HCT116 (cell line): ENCODE measurements around the gene FSHR. TPM values are rescaled to one million over a fixed set of nuclear protein-coding genes. Genes with fewer than 3 reads are reported as not detected.

Source experiments
- ATAC-seq: fragments of 200-7000 bp; cut with Tn5 transposase; 2 replicates; pipeline ENCODE4 v1.9.1; 2020; ENCODE audit warnings: mild to moderate bottlenecking, moderate library complexity
- BruUV-seq: library from RNA; stranded (reverse); fragments of 400-500 nt; replicated peaks from 2 replicates; lab custom pipeline; 2021; lab: Mats Ljungman, UMichigan
- CTCF ChIA-PET: fragments of 300-600 bp; sonication (Branson Sonifier 250); formaldehyde crosslinking; loops from one replicate; lab custom pipeline; 2021; ENCODE audit warnings: antibody characterized with exemption; lab: Charles Lee
- POLR2A ChIA-PET: fragments of 300-600, 350-600 bp; sonication (Branson Sonifier 250); formaldehyde crosslinking; loops from one replicate; lab custom pipeline; 2021; ENCODE audit warnings: antibody characterized with exemption; lab: Charles Lee
- RAD21 ChIA-PET, 2 experiments: fragments of 300-600 bp; sonication (Branson Sonifier 250); formaldehyde crosslinking; loops; one replicate each; lab custom pipeline; 2023; ENCODE audit warnings: low total read pairs in 2 of 2; ENCODE audit not compliant: uncharacterized antibody in 2 of 2, unreplicated experiment in 2 of 2, low non-redundant PET in 1 of 2; lab: Charles Lee
- DNase-seq: peaks from one replicate; pipeline ENCODE4 v3.0.0-alpha.2; 2010; ENCODE audit warnings: low read depth, low spot score
- H2AFZ ChIP-seq: fragments of 200-600 bp; shearing (Covaris generic), sonication (generic); 2 replicates; pipeline ENCODE4 v1.6.1; 2017; ENCODE audit warnings: low read depth, mixed run types, mixed read lengths, antibody characterized with exemption, low read length; ENCODE audit not compliant: poor library complexity, severe bottlenecking
- H3K27ac ChIP-seq: 2 replicates; pipeline ENCODE4 v1.5.1; 2012; ENCODE audit warnings: low read depth, low read length
- H3K27me3 ChIP-seq: fragments of 200-600 bp; sonication (generic); 2 replicates; pipeline ENCODE4 v1.6.1; 2016; ENCODE audit warnings: mixed run types, low read length, mixed read lengths; ENCODE audit not compliant: insufficient read depth
- H3K36me3 ChIP-seq, 2 experiments: fragments of 200-500 bp in 1 of 2; fragments of 200-600 bp in 1 of 2; sonication (Bioruptor generic) in 1 of 2; sonication (generic) in 1 of 2; 2 replicates each; pipeline versions ENCODE4 v1.5.1 to v1.6.1; 2014 to 2016; ENCODE audit warnings: low read length in 2 of 2, inconsistent platforms in 1 of 2, mixed read lengths in 1 of 2, mixed run types in 1 of 2; ENCODE audit not compliant: insufficient read depth in 2 of 2, control insufficient read depth in 1 of 2
- H3K4me1 ChIP-seq, 2 experiments: fragments of 200-600 bp in 1 of 2; sonication (generic) in 1 of 2; 2 replicates each; pipeline versions ENCODE4 v1.5.1 to v1.6.1; 2012 to 2017; ENCODE audit warnings: low read length in 2 of 2, inconsistent platforms in 1 of 2, mild to moderate bottlenecking in 1 of 2, mixed read lengths in 1 of 2, mixed run types in 1 of 2, moderate library complexity in 1 of 2; ENCODE audit not compliant: insufficient read depth in 2 of 2, control insufficient read depth in 1 of 2
- H3K4me2 ChIP-seq: fragments of 200-600 bp; sonication (generic); 2 replicates; pipeline ENCODE4 v1.6.1; 2017; ENCODE audit warnings: mixed run types, low read length, mixed read lengths
- H3K4me3 ChIP-seq, 2 experiments: fragments of 200-600 bp in 1 of 2; sonication (generic) in 1 of 2; replicated peaks in 1 of 2; 2 replicates each; pipeline ENCODE4 v1.5.1; 2011 to 2016; ENCODE audit warnings: low read length in 2 of 2, control low read depth in 1 of 2, low read depth in 1 of 2, mild to moderate bottlenecking in 1 of 2, mixed read lengths in 1 of 2, mixed run types in 1 of 2
- H3K79me2 ChIP-seq: fragments of 200-600 bp; sonication (generic); 2 replicates; pipeline ENCODE4 v1.6.1; 2017; ENCODE audit warnings: mild to moderate bottlenecking, mixed run types, low read length, moderate library complexity, mixed read lengths; ENCODE audit not compliant: insufficient read depth
- H3K9ac ChIP-seq: fragments of 200-600 bp; sonication (generic); 2 replicates; pipeline ENCODE4 v1.6.1; 2016; ENCODE audit warnings: low read length, mixed read lengths
- H3K9me2 ChIP-seq: fragments of 200-600 bp; sonication (generic), shearing (Covaris generic); 2 replicates; pipeline ENCODE4 v1.6.1; 2017; ENCODE audit warnings: mixed run types, mild to moderate bottlenecking, moderate library complexity; ENCODE audit not compliant: insufficient read depth
- H3K9me3 ChIP-seq, 2 experiments: fragments of 200-500 bp in 1 of 2; fragments of 200-600 bp in 1 of 2; sonication (Bioruptor generic) in 1 of 2; sonication (generic) in 1 of 2; 2 replicates each; pipeline ENCODE4 v1.6.1; 2014 to 2017; ENCODE audit warnings: low read length in 2 of 2, mixed read lengths in 2 of 2, inconsistent platforms in 1 of 2, low read depth in 1 of 2, mild to moderate bottlenecking in 1 of 2, mixed run types in 1 of 2, moderate library complexity in 1 of 2; ENCODE audit not compliant: control insufficient read depth in 1 of 2, insufficient read depth in 1 of 2
- H4K20me1 ChIP-seq: fragments of 200-600 bp; sonication (generic), shearing (Covaris generic); 2 replicates; pipeline ENCODE4 v1.6.1; 2017; ENCODE audit warnings: mixed run types, mild to moderate bottlenecking, moderate library complexity; ENCODE audit not compliant: insufficient read depth
- EGR1 ChIP-seq: IDR thresholded peaks from 2 replicates; pipeline ENCODE4 v1.6.1; 2012; ENCODE audit warnings: low read depth
- ELF1 ChIP-seq: IDR thresholded peaks from 2 replicates; pipeline ENCODE4 v1.6.1; 2012; ENCODE audit warnings: low read depth, borderline replicate concordance
- EZH2phosphoT487 ChIP-seq: fragments of 200-600 bp; IDR thresholded peaks from 2 replicates; pipeline ENCODE4 v1.6.1; 2018; ENCODE audit warnings: antibody characterized with exemption, borderline replicate concordance
- JUND ChIP-seq: IDR thresholded peaks from 2 replicates; pipeline ENCODE4 v1.6.1; 2012
- POLR2AphosphoS5 ChIP-seq: IDR thresholded peaks from 2 replicates; pipeline ENCODE4 v1.6.1; 2011; ENCODE audit warnings: mild to moderate bottlenecking, low read depth, low read length, moderate library complexity
- RAD21 ChIP-seq: IDR thresholded peaks from 2 replicates; pipeline ENCODE4 v1.6.1; 2012; ENCODE audit warnings: low read depth, mild to moderate bottlenecking
- SIN3A ChIP-seq: IDR thresholded peaks from 2 replicates; pipeline ENCODE4 v1.6.1; 2012; ENCODE audit warnings: low read depth
- SP1 ChIP-seq: IDR thresholded peaks from 2 replicates; pipeline ENCODE4 v1.6.1; 2012; ENCODE audit warnings: low read depth
- SRF ChIP-seq: IDR thresholded peaks from 2 replicates; pipeline ENCODE4 v1.6.1; 2012; ENCODE audit warnings: low read depth
- TCF7L2 ChIP-seq: IDR thresholded peaks from 2 replicates; pipeline ENCODE4 v1.7.0; 2011; ENCODE audit warnings: borderline replicate concordance, inconsistent platforms; ENCODE audit not compliant: insufficient read depth, insufficient read length; ENCODE audit errors: extremely low read depth
- ZNF274 ChIP-seq: fragments of 200-500 bp; sonication (Bioruptor generic); IDR thresholded peaks from 2 replicates; pipeline ENCODE4 v1.6.1; 2014; ENCODE audit warnings: mild to moderate bottlenecking, low read depth, low read length, inconsistent platforms
- intact Hi-C: fragments of 100-400 bp; cut with micrococcal nuclease; formaldehyde crosslinking; loops from 2 replicates; pipeline ENCODE4 v1.10.0; 2022
- total RNA-seq: library from RNA; stranded (reverse); gene quantifications from one replicate; pipeline ENCODE4 v1.2.1, GENCODE V29; 2021; ENCODE audit not compliant: unreplicated experiment
- TF ChIP-seq, protein P1 (sequence below), 3 experiments: fragments of 200-600 bp in 1 of 3; sonication (generic) in 1 of 3; IDR thresholded peaks in 2 of 3; conservative IDR thresholded peaks in 1 of 3; 2 replicates each; pipeline ENCODE4 v1.5.1; 2012 to 2017; ENCODE audit warnings: low read depth in 2 of 3, low read length in 2 of 3, antibody characterized with exemption in 1 of 3, borderline replicate concordance in 1 of 3, control low read depth in 1 of 3, mild to moderate bottlenecking in 1 of 3, mixed read lengths in 1 of 3, mixed run types in 1 of 3, moderate library complexity in 1 of 3; ENCODE audit not compliant: insufficient read depth in 1 of 3
- TF ChIP-seq, protein P2 (sequence below): IDR thresholded peaks from 2 replicates; pipeline ENCODE4 v1.6.1; 2011; ENCODE audit warnings: mild to moderate bottlenecking, low read length, moderate library complexity; ENCODE audit not compliant: insufficient replicate concordance; ENCODE audit errors: extremely low read depth

Gene FSHR
- total RNA-seq, 1 experiment from 2014 or later = not detected

DNA sequence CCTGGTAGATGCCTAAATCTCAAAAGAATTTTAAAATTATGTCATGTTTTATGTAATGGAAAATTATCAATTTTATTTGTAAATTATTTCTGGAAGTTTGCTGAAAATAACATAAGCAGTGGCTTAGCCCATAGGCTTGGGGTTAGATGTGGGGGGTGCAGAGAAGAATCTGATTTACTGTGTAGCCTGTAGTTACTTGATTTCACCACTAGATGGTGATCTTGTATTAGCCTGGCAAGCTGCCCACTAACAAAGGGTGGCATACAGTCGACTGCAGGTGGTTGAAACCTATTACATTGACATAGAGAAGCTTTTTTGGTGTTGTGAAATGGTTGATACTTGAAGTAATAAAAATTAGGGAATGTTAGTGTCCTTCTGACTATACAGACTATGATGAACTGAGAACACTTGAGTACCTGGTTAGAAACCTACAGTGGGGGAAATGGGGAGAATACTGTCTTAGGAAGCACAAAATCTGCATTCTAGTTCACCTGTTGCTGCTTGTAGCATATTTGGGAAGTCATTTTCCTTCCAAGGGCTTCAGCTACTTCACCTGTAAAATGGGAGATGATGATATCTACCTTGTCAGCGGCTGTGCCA, 207.8 kb downstream of the FSHR start:
- H2AFZ ChIP-seq = no peak overlapping the region
- CTCF ChIA-PET = interaction anchor here (1.5 to 1.8 kb wide), 2 partner anchors 1456 to 1545 kb away, joined by 6 to 13 read pairs; no protein-coding TSS in a partner anchor
- H3K36me3 ChIP-seq = no peaks in the 10 kb centered on the region
- H3K4me3 ChIP-seq = no peak overlapping the region
- H3K9ac ChIP-seq = no peak overlapping the region
- H3K9me3 ChIP-seq = no peaks in the 10 kb centered on the region
- ATAC-seq (peak; percentile 80), DNase-seq (peak; percentile 23)
- TF ChIP-seq RAD21 (peak; percentile 79), SRF (no peak), SIN3A (no peak), ELF1 (no peak)
- TF ChIP-seq, protein P1, sequence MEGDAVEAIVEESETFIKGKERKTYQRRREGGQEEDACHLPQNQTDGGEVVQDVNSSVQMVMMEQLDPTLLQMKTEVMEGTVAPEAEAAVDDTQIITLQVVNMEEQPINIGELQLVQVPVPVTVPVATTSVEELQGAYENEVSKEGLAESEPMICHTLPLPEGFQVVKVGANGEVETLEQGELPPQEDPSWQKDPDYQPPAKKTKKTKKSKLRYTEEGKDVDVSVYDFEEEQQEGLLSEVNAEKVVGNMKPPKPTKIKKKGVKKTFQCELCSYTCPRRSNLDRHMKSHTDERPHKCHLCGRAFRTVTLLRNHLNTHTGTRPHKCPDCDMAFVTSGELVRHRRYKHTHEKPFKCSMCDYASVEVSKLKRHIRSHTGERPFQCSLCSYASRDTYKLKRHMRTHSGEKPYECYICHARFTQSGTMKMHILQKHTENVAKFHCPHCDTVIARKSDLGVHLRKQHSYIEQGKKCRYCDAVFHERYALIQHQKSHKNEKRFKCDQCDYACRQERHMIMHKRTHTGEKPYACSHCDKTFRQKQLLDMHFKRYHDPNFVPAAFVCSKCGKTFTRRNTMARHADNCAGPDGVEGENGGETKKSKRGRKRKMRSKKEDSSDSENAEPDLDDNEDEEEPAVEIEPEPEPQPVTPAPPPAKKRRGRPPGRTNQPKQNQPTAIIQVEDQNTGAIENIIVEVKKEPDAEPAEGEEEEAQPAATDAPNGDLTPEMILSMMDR (IDR thresholded peaks at IDR 0.05 in 2 of 3, conservative IDR thresholded peaks at IDR 0.05 in 1 of 3; ENCODE audit: borderline replicate concordance in 1 of 3, insufficient read depth in 1 of 3, low read depth in 2 of 3, low read length in 2 of 3) = peak; percentile 63 to 83 (median 69)
- POLR2A ChIA-PET = no interaction called here
- no peaks in the 10 kb centered on the region for H3K9me2 ChIP-seq
- no peaks in the 10 kb centered on the region for H3K79me2 ChIP-seq
- no peak overlapping the region for H3K27ac ChIP-seq
- RAD21 ChIA-PET = interaction anchor here in 1 of 2 experiments (1.5 kb wide), 1 partner anchor 1456 kb away, joined by 6 read pairs; no protein-coding TSS in a partner anchor
- intact Hi-C loops = loop anchor here (1.0 to 5.0 kb wide), 4 partner anchors 346 to 1546 kb away; no protein-coding TSS in a partner anchor
- BruUV-seq = no TSS peak
- no peak overlapping the region for H3K4me2 ChIP-seq
- no peaks in the 10 kb centered on the region for H3K4me1 ChIP-seq
- H3K27me3 ChIP-seq = peaks cover 6% of the 10 kb centered on the region; the same call in 1 of the 2 replicates
- H4K20me1 ChIP-seq = no peaks in the 10 kb centered on the region

DNA sequence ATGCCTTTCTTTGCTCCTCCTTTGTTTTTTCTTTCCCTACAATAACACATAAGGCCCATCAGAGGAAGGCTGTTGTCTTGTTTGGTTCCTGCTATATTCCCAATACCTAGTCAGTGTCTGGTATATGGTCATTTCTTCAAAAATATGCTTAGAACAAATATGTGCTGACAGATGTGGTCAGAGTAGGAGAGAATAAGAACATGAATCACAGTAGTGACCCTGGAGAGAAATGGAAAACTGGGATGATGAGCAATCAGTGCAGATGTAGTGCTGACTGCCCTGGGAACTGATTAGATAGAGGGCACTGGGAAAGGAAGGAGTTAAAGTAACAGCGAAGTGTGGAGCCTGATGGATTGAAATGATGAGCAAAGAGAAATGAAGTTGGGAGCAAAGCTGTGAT, 209.4 kb downstream of the FSHR start:
- ChIA-PET RAD21 (no interaction called here), CTCF (no interaction called here), POLR2A (no interaction called here)
- ATAC-seq = no peak
- Histone ChIP-seq H3K36me3 (no peaks in the 10 kb centered on the region), H3K27ac (no peak overlapping the region), H3K9ac (no peak overlapping the region), H3K9me3 (no peaks in the 10 kb centered on the region), H3K9me2 (no peaks in the 10 kb centered on the region), H3K4me2 (no peak overlapping the region), H2AFZ (no peak overlapping the region), H3K4me1 (no peaks in the 10 kb centered on the region), H3K4me3 (no peak overlapping the region), H3K27me3 (peaks cover 6% of the 10 kb centered on the region; the same call in 1 of the 2 replicates), H4K20me1 (no peaks in the 10 kb centered on the region), H3K79me2 (no peaks in the 10 kb centered on the region)
- BruUV-seq = no TSS peak
- DNase-seq = no peak
- intact Hi-C loops = loop anchor here (5.0 kb wide), 1 partner anchor 1532 kb away; no protein-coding TSS in a partner anchor
- TF ChIP-seq ZNF274 (no peak), POLR2AphosphoS5 (no peak), JUND (no peak), EGR1 (no peak), TCF7L2 (no peak), EZH2phosphoT487 (no peak), RAD21 (no peak), SIN3A (no peak), SP1 (no peak)
- TF ChIP-seq, protein P2, sequence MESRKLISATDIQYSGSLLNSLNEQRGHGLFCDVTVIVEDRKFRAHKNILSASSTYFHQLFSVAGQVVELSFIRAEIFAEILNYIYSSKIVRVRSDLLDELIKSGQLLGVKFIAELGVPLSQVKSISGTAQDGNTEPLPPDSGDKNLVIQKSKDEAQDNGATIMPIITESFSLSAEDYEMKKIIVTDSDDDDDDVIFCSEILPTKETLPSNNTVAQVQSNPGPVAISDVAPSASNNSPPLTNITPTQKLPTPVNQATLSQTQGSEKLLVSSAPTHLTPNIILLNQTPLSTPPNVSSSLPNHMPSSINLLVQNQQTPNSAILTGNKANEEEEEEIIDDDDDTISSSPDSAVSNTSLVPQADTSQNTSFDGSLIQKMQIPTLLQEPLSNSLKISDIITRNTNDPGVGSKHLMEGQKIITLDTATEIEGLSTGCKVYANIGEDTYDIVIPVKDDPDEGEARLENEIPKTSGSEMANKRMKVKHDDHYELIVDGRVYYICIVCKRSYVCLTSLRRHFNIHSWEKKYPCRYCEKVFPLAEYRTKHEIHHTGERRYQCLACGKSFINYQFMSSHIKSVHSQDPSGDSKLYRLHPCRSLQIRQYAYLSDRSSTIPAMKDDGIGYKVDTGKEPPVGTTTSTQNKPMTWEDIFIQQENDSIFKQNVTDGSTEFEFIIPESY = no peak
